GOT3 (cell line): ENCODE data around the gene MBOAT2.
"Not testable (repeated sequence)": the region's sequence is repeated elsewhere in the genome, so short reads cannot be mapped to it uniquely, and the experiment has no call there.

ENCODE experiments used
- DNase-seq: peaks from one replicate; lab custom pipeline; 2025; ENCODE audit warnings: mixed read lengths; lab: John Stamatoyannopoulos, UW

MBOAT2 gene

DNA sequence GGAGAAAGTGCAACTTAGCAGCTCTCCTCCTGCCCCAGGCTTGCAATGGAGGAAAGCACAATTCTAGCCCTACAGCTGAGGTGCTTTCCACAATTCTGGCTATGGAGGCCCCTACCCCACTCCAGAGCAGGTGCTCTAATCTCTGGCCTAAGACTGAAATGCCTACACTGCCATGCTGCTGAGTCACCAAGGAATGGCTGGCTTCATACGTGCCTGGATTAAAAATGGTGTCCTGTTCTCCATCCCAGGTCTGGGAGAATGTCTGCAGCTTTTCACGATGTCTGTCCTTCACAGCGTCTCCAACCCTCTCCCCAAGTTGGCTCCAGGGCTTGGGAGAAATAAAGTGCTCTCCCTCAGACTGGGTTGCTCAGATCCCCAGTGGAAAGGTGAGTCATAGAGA is 48.5 kb downstream of the MBOAT2 start:
- DNase-seq = no peak

DNA sequence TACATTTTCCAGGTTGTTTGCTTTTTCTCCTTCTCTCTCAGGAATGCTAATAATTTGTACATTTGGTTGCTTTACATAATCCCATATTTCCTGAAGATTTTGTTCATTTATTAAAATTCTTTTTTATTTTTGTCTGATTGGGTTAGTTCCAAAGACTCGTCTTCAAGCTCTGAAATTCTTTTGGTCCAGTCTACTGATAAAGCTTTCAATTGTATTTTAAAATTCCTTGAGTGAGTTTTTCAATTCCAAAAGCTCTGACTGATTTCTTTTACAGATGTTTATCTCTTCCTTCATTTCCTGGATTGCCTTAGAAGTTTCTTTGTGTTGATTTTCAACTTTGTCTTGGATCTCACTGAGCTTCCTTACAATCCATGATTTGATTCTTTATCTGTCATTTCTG is 50.0 kb downstream of the MBOAT2 start:
- no peak for DNase-seq

DNA sequence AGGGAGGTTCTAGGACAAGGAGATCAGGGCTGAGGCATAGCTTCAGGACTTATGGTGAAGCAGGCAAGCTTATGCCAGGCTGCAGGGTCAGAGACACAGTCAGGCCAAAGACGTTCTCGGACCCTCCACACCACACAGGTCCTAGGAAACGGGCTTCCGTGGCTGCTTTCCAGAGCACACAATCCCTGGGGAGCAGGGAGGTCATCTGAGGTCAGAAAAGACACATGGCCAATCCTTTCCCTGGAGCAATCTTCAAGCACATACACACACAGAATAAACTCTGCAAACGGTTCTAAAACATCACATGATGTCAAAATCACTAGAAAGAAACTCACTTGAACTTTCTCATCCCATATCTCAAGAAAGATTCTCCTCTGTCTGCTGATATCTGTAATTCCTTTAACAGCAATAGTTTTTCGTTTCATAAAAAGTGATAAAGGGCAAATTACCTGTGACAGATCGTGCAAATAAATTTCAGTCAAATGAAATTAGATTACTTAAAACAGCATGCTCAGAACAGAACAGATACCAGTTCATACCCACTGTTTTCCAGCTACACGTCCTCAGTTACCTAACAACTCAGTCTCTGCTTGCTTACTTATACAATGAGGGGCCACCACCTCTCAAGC is 63.9 kb downstream of the MBOAT2 start:
- no peak for DNase-seq

DNA sequence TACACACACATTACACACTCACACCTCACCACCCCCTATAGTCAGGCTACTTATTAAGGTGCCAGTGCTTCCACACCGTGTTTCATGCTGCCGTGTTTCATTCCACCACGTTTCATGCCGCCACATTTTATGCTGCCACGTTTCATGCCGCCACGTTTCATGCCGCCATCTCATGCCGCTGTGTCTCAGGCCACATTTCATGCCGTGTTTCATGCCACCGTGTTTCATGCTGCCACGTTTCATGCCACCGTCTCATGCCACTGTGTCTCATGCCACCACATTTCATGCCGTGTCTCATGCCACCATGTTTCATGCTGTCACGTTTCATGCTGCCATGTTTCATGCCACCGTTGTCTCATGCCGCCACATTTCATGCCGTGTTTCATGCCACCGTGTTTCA is 65.1 kb downstream of the MBOAT2 start:
- DNase-seq = no peak

GRCh38 chr2:8935982-8936381 is 67.5 kb downstream of the MBOAT2 start:
- DNase-seq = no peak

DNA sequence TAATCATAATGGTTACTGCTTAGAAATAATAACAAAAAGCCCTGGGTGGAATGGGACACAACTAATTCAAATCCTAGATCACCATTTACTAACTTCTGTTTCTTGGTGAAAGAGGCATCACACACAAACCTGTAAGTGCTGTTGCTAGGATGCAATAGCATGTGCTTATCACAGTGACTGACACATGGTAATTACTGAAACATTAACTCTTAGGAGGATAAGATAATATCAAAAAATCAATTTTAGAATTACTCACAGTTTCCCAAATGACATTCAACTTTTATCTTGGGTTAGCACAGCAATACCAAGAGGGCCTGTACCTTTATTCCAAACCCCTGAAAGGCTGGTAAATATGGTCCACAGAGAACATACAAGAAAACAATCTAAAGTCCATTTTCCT is 69.1 kb downstream of the MBOAT2 start:
- DNase-seq = no peak

DNA sequence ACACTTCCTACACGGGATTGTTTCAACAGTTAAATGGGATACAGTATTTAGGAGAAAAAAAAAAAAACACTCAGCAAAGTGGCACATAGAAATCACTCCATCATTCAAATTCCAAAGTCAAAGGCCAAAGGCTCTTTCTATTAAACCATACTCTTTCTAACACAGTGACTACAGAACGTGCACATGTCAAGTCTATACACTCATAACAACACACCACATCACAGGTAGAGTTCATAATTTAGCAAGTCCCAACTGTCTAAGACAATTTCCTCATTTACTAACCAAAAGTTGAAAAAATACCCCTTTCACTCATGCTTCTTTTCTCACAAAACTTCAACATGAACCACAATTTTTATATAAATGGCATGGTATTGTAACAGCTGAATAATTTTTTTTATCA is 70.8 kb downstream of the MBOAT2 start:
- DNase-seq = no peak

DNA sequence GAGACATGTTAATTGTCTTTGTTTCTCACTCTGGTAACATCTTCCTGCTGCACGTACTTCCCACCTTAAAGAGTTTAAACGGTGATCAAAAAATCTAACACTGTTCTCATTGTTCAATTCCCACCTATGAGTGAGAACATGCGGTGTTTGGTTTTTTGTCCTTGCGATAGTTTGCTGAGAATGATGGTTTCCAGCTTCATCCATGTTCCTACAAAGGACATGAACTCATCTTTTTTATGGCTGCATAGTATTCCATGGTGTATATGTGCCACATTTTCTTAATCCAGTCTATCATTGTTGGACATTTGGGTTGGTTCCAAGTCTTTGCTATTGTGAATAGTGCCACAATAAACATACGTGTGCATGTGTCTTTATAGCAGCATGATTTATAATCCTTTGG is 73.3 kb downstream of the MBOAT2 start:
- DNase-seq = not testable (repeated sequence)

DNA sequence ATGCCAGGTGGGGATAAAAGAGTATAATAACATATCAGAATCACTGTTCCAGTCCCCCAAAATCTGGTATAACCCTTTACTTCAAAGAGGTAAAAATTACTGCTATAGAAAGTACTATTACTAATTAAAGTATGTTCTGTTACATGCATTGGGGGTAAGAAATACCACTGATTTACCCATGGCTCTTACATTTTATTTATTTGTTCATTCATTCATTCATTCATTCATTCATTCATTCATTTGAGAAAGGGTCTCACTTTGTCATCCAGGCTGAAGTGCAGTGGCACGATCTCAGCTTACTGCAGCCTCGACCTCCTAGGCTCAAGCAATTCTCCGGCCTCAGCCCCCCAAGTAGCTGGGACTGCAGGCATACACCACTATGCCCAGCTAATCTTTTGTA is 74.4 kb downstream of the MBOAT2 start:
- DNase-seq = no peak

DNA sequence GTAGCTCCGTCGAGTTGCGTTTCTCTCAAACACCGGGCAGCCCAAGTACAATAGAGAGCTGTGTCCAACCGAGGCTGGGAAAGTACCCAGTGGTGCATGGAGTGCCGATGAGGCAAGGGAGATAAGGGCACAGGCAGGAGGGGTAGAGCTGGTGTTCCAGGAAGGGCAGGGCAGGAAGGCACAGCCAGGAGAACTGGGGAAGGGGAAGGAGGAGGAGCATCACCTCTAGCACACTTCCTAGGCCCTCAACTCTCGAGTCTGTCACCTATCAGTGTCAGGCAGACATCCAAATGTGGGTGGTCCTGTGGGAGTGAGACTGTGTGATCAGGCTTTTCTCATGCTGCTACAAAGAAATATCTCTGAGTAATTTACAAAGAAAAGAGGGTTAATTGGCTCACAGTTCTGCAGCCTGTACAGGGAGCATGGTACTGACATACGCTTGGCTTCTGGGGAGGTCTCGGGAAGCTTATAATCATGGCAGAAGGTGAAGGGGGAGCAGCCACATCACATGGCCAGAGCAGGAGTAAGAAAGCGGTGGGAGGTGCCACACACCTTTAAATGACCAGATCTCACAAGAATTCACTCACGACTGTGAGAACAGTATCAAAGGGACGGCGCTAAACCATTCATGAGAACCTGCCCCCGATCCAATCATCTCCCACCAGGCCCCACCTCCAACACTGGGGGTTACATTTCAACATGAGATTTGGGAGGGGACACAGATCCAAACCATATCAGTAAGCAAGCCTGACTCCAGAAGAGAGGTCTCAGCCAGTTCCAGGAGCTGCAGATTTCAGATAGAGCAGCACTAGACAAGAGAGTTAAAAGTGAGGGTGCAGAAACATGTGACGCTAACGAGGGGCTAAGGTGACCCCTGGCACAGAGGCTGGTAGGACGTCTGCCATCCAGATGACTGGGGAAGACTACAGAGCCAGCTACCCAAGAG is 75.7 kb downstream of the MBOAT2 start:
- DNase-seq = no peak

- no peak for DNase-seq
These were observed 77.1 kb downstream of the MBOAT2 start for GRCh38 chr2:8926356-8926755.

- no peak for DNase-seq
These were observed 78.1 kb downstream of the MBOAT2 start for GRCh38 chr2:8925411-8925810.

DNA sequence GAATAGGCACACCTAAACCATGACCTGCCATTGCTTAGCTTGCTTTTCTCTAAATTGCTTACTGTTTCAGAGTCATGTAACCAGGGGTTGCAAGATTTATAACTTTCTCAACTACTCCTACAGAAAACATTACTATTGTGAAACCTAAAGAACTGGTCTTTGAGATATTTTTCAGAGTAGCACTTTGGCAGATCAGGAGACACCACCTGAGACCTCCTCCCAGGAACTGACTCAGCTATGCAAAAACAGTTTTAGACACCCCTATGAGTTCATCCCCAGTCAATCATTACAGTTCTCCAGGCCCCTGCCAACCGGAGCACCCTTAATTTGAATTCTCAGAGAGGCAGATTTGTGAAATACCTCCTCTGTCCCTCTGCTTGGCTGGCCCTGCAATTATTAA is 80.3 kb downstream of the MBOAT2 start:
- DNase-seq = no peak

DNA sequence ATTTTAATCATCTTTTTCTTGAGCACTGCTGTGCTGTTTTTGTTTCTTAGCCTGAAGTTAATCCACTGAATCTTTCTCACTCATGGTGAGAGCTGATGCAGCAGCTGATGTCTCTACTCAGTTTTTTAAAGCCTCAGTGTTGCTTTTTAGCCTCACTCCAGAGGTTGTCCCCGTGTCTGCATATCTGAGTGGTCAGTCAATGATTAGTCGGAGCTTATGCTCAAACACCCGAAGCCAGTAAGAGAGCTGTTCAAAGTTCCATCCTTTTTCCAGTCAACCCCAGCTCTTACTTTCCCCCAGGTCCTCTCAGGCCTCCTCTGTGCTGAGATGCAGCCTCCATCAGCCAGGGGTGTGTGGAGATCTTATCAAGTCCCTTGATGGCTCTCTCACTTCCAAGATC is 81.1 kb downstream of the MBOAT2 start:
- DNase-seq = no peak

- no peak for DNase-seq
These were observed 85.1 kb downstream of the MBOAT2 start for GRCh38 chr2:8918412-8918811.

GRCh38 chr2:8915941-8916340 is 87.5 kb downstream of the MBOAT2 start:
- DNase-seq = no peak

GRCh38 chr2:8913767-8914166 is 89.7 kb downstream of the MBOAT2 start:
- DNase-seq = not testable (repeated sequence)

DNA sequence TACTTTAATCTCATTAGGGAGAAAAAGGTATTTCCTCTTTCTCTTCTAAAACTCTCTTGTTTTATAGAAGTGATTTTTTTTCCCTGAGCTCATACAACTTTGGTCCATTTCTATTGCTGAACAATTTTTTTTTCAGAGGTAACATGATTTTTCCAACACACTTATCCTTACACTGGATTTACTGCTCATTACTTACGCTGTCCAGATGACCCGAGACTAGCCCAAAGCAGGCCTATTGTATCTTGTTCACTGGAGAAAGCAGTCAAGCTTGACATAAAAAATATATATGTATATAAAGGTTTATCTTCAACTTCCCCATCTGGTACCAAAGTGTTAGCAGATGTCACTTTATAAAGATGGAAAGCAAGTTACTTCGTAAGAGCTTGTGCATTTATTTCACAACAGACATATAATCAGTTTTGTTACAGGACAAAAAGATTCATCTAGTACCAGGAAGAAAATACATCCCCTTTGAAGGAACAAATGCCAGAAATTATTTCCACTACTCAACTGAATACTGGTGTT is 95.7 kb downstream of the MBOAT2 start:
- no peak for DNase-seq

GRCh38 chr2:8903924-8904323 is 99.6 kb downstream of the MBOAT2 start:
- DNase-seq = not testable (repeated sequence)

DNA sequence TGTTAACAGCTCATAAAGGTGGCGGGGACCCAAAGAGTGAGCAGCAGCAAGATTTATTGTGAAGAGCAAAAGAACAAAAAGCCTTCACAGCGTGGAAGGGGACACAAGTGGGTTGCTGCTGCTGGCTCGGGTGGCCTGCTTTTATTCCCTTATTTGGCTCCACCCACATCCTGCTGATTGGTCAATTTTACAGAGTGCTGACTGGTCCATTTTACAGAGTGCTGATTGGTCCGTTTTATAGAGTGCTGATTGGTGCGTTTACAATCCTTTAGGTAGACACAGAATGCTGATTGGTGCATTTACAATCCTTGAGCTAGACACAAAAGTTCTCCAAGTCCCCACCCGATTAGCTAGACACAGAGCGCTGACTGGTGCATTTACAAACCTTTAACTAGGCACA is 100.7 kb downstream of the MBOAT2 start:
- not testable (repeated sequence) for DNase-seq

- not testable (repeated sequence) for DNase-seq
These were observed 106.3 kb downstream of the MBOAT2 start for GRCh38 chr2:8897206-8897605.

DNA sequence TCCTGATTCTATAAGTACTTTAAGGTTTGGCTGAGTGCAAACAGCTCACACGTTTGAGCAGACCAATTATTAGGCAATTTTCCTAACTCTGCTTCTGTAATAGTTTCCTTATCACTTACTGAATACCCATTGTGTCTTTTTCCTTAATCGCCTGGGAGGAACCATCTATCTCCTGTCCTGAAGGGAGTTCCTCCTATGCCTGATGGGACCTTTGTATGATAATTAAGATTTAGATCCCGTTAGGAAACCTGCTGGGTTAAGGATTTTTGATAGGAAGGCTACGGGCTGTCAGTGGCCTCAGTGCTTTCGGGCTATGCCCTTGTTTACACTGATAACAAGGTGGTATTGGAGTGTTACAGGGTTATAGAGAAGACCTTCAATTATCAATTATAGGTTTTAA is 106.8 kb downstream of the MBOAT2 start:
- DNase-seq = not testable (repeated sequence)
